GM19397 (cell line): ENCODE results near the gene RITA1.
A peak's percentile ranks its signal among the peaks of the same experiment; 100 is the strongest.

Source experiments
- ATAC-seq: cut with Tn5 transposase; IDR thresholded peaks from one replicate; pipeline ENCODE4 v1.9.1; 2021; ENCODE audit warnings: mild to moderate bottlenecking, moderate library complexity; ENCODE audit not compliant: unreplicated experiment

The RITA1 gene

GRCh38 chr12:113227686-113228391, 42.3 kb downstream of the RITA1 start:
- no peak for ATAC-seq

- ATAC-seq: no peak
Observed at GRCh38 chr12:113228394-113229028, 43.0 kb downstream of the RITA1 start.

GRCh38 chr12:113230315-113231234, 45.1 kb downstream of the RITA1 start:
- ATAC-seq: no peak

- no peak for ATAC-seq
Observed at GRCh38 chr12:113231235-113232088, 45.9 kb downstream of the RITA1 start.

- no peak for ATAC-seq
Observed at GRCh38 chr12:113232089-113232839, 46.7 kb downstream of the RITA1 start.

DNA sequence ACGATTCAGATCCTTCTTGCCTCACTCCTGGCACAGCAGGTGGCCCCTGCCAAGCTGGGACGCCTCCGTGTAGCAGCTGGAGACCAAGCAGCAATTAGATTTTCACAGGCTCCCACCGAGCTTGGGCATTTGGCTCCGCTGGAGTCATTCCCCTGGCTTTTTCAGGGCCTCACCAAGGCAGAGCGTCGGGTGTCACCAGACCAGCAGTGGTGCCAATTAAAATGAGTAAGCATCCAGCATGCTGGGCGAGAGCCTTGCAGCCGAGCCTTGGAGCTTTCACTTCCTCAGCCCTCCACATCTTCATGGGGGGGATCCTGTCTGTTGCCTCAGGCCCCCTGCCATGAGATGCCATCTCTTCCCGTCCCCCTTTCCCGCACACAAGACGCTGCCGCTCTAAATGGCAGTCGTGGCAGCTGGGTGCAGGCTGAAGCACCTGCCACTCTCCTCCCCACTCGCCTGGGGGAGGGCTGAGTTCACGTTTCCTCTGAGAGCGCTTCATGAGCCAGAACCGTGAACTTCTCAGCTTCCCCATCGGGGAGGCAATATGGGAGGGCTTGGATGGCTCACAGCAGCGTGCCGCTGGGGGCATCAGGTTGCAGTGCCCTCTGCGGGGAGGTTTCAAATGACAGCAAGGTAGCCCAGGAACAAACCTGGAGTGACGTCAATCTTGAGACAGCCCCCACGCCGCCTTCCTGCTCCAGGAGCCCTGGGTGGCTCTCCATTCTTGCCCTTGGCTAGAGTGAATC, 47.5 kb downstream of the RITA1 start:
- ATAC-seq: peak; percentile 65

- ATAC-seq: no peak
Observed at GRCh38 chr12:113233967-113234366, 48.4 kb downstream of the RITA1 start.

DNA sequence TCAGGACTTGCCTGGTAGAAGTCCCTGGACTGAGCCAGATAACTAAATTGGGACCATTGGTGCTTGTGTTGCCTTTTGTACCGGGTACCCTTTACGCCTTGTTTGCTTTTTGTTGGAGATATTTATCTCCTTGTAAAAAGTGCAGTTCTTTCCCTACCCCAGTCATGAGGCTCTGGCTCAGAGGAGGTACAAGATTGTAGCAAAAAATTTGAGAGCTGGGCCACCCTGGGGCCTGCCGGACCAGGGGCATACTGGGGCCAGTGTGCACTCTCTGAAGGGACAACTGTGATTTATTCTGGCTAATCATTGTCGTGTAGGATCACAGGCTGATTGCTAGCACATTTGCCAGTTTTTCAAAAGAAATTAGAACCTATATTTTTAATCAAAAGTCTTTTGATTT, 49.0 kb downstream of the RITA1 start:
- ATAC-seq: no peak

GRCh38 chr12:113235976-113236375, 50.5 kb downstream of the RITA1 start:
- no peak for ATAC-seq

DNA sequence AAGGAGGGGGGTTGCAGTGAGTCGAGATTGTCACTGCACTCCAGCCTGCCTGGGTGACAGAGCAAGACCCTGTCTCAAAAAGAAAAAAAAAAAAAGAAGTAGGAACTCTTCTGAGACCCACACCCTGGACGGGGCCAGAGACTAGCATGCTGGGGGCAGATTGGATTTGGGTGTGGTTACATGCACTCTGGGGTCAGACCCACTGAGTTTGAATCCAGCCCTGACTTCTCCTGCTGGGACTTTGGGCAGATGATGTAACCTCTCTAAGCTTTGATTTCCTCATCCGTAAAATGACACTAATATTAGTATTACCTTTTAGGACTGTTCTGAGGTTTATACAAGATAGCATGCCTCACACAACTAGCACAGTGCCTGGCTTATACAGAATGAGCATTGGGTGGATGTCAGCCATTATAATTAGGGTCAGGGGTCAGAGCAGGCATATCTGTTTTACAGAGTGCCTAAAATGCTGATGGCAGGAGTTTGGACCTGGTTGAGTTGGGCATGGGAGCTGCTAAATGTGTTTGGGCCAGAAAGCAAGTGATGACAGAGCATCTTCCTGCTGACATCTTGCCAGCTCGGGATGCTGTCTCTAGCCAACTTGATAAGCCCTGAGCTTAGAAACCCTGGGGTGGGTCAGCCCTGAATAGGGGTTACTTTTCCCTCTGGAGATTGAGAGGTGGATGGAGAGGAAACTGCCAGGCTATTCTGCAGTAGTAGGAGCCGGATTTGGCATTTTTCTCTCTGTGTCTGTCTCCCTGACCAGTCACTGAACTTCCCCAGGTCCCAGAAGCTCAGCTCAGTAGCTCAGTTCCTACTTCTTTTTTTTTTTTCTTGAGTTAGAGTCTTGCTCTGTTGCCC, 51.2 kb downstream of the RITA1 start:
- no peak for ATAC-seq

- ATAC-seq: no peak
Observed at GRCh38 chr12:113237748-113238147, 52.2 kb downstream of the RITA1 start.

GRCh38 chr12:113238309-113238708, 52.8 kb downstream of the RITA1 start:
- no peak for ATAC-seq

GRCh38 chr12:113239288-113239771, 53.8 kb downstream of the RITA1 start:
- ATAC-seq: no peak

GRCh38 chr12:113239811-113240331, 54.4 kb downstream of the RITA1 start:
- ATAC-seq: no peak

DNA sequence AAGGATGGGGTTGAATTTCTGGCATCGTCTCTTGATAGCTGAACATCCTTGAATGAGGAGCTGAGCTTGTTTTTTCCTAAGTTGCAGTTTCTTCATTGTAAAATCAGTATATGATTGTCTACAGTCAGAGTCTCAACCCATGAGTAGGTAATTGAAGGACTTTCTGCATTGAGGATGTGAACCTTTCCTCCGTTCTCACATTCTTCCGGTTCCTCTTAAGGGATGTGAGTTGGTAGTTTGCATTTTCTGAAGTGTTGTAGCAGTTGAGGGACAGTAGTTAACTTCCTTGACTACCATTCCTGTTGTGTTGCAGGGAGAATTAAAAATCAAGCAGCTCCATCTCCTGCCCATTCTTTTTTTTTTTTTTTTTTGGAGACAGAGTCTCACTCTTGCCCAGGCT, 54.9 kb downstream of the RITA1 start:
- no peak for ATAC-seq

DNA sequence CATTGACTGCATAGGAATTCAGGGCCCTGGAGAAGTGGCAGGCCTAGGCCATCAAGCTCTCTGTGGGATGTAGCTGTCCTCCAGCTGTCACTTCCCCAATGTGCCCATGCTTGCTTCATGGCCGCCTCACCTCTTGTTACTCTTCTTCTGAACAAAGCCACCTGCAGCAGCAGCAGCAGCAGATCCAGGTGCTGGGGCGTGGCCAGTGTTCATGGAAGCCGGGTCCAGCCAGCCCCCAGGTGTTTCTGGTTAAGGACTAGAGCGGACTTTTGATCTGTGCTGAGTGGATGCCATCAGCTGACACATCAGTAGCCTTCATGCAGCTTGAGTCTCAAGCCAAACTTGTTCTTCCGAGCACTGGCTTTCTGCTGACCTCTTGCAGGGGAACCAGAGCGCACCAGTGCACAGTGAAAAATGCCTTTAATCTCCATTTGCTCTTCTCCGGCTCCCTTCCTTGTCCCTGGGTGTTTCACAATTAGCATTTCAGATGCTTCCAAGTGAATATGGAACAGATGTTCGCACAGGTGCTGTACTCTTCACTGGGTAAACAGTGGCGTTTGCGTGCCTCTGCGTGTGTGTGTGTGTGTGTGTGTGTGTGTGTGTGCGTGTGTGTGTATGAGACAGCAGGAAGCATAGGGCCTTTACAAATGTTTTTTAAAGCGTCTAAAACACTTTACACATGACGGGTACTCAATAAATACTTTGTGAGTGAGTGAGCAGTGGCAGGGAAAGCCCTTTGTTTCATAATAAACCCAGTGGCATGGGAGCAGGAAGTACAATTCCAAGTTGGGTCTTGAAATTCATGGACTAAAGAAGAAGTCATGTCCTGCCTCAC, 55.9 kb downstream of the RITA1 start:
- ATAC-seq: no peak
